ENCODE results near the gene ZKSCAN5.

DNA sequence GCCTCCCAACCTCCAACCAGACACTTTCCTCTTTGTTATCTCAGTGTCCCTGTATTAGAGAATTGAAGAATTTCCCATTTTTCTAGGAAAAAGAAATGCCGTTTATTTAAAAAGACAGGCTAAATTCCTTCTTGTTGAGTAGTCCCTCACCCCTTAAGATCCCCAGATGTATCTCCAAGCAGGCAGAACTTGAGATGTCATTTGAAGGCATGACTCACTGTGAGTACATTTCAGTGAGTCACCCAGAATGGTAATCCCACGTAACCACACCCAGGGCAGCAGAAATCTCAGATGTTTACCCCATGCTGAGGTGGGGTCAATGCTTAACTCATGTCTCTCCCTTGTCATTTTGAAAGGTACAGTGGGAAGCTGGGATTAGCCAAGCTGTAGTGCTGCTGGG, 58.4 kb downstream of the ZKSCAN5 start:
- TF ChIP-seq, protein P1, sequence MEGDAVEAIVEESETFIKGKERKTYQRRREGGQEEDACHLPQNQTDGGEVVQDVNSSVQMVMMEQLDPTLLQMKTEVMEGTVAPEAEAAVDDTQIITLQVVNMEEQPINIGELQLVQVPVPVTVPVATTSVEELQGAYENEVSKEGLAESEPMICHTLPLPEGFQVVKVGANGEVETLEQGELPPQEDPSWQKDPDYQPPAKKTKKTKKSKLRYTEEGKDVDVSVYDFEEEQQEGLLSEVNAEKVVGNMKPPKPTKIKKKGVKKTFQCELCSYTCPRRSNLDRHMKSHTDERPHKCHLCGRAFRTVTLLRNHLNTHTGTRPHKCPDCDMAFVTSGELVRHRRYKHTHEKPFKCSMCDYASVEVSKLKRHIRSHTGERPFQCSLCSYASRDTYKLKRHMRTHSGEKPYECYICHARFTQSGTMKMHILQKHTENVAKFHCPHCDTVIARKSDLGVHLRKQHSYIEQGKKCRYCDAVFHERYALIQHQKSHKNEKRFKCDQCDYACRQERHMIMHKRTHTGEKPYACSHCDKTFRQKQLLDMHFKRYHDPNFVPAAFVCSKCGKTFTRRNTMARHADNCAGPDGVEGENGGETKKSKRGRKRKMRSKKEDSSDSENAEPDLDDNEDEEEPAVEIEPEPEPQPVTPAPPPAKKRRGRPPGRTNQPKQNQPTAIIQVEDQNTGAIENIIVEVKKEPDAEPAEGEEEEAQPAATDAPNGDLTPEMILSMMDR (IDR thresholded peaks at IDR 0.05; ENCODE audit: extremely low read depth in 1 of 2, insufficient read depth in 1 of 2, low read depth in 1 of 2, low read length in 2 of 2): no peak
- peak; percentile 95 for TF ChIP-seq JUN (IDR thresholded peaks at IDR 0.05; ENCODE audit: borderline replicate concordance, insufficient read depth, insufficient read length, low read depth)
- TF ChIP-seq POLR2A (IDR thresholded peaks at IDR 0.05; ENCODE audit: low read depth, low read length): no peak

Measured in endothelial cell of umbilical vein (primary cell).